HCT116 (cell line): ENCODE measurements around the gene PRLH. TPM values are rescaled to one million over a fixed set of nuclear protein-coding genes. Genes with fewer than 3 reads are reported as not detected.

Experiments
- ATAC-seq: fragments of 200-7000 bp; cut with Tn5 transposase; 2 replicates; pipeline ENCODE4 v1.9.1; 2020; ENCODE audit warnings: mild to moderate bottlenecking, moderate library complexity
- BruUV-seq: library from RNA; stranded (reverse); fragments of 400-500 nt; replicated peaks from 2 replicates; lab custom pipeline; 2021; lab: Mats Ljungman, UMichigan
- CTCF ChIA-PET: fragments of 300-600 bp; sonication (Branson Sonifier 250); formaldehyde crosslinking; loops from one replicate; lab custom pipeline; 2021; ENCODE audit warnings: antibody characterized with exemption; lab: Charles Lee
- POLR2A ChIA-PET: fragments of 300-600, 350-600 bp; sonication (Branson Sonifier 250); formaldehyde crosslinking; loops from one replicate; lab custom pipeline; 2021; ENCODE audit warnings: antibody characterized with exemption; lab: Charles Lee
- RAD21 ChIA-PET, 2 experiments: fragments of 300-600 bp; sonication (Branson Sonifier 250); formaldehyde crosslinking; loops; one replicate each; lab custom pipeline; 2023; ENCODE audit warnings: low total read pairs in 2 of 2; ENCODE audit not compliant: uncharacterized antibody in 2 of 2, unreplicated experiment in 2 of 2, low non-redundant PET in 1 of 2; lab: Charles Lee
- DNase-seq: peaks from one replicate; pipeline ENCODE4 v3.0.0-alpha.2; 2010; ENCODE audit warnings: low read depth, low spot score
- H2AFZ ChIP-seq: fragments of 200-600 bp; shearing (Covaris generic), sonication (generic); 2 replicates; pipeline ENCODE4 v1.6.1; 2017; ENCODE audit warnings: low read depth, mixed run types, mixed read lengths, antibody characterized with exemption, low read length; ENCODE audit not compliant: poor library complexity, severe bottlenecking
- H3K27ac ChIP-seq: 2 replicates; pipeline ENCODE4 v1.5.1; 2012; ENCODE audit warnings: low read depth, low read length
- H3K27me3 ChIP-seq: fragments of 200-600 bp; sonication (generic); 2 replicates; pipeline ENCODE4 v1.6.1; 2016; ENCODE audit warnings: mixed run types, low read length, mixed read lengths; ENCODE audit not compliant: insufficient read depth
- H3K36me3 ChIP-seq, 2 experiments: fragments of 200-500 bp in 1 of 2; fragments of 200-600 bp in 1 of 2; sonication (Bioruptor generic) in 1 of 2; sonication (generic) in 1 of 2; 2 replicates each; pipeline versions ENCODE4 v1.5.1 to v1.6.1; 2014 to 2016; ENCODE audit warnings: low read length in 2 of 2, inconsistent platforms in 1 of 2, mixed read lengths in 1 of 2, mixed run types in 1 of 2; ENCODE audit not compliant: insufficient read depth in 2 of 2, control insufficient read depth in 1 of 2
- H3K4me1 ChIP-seq, 2 experiments: fragments of 200-600 bp in 1 of 2; sonication (generic) in 1 of 2; 2 replicates each; pipeline versions ENCODE4 v1.5.1 to v1.6.1; 2012 to 2017; ENCODE audit warnings: low read length in 2 of 2, inconsistent platforms in 1 of 2, mild to moderate bottlenecking in 1 of 2, mixed read lengths in 1 of 2, mixed run types in 1 of 2, moderate library complexity in 1 of 2; ENCODE audit not compliant: insufficient read depth in 2 of 2, control insufficient read depth in 1 of 2
- H3K4me2 ChIP-seq: fragments of 200-600 bp; sonication (generic); 2 replicates; pipeline ENCODE4 v1.6.1; 2017; ENCODE audit warnings: mixed run types, low read length, mixed read lengths
- H3K4me3 ChIP-seq, 2 experiments: fragments of 200-600 bp in 1 of 2; sonication (generic) in 1 of 2; replicated peaks in 1 of 2; 2 replicates each; pipeline ENCODE4 v1.5.1; 2011 to 2016; ENCODE audit warnings: low read length in 2 of 2, control low read depth in 1 of 2, low read depth in 1 of 2, mild to moderate bottlenecking in 1 of 2, mixed read lengths in 1 of 2, mixed run types in 1 of 2
- H3K79me2 ChIP-seq: fragments of 200-600 bp; sonication (generic); 2 replicates; pipeline ENCODE4 v1.6.1; 2017; ENCODE audit warnings: mild to moderate bottlenecking, mixed run types, low read length, moderate library complexity, mixed read lengths; ENCODE audit not compliant: insufficient read depth
- H3K9ac ChIP-seq: fragments of 200-600 bp; sonication (generic); 2 replicates; pipeline ENCODE4 v1.6.1; 2016; ENCODE audit warnings: low read length, mixed read lengths
- H3K9me2 ChIP-seq: fragments of 200-600 bp; sonication (generic), shearing (Covaris generic); 2 replicates; pipeline ENCODE4 v1.6.1; 2017; ENCODE audit warnings: mixed run types, mild to moderate bottlenecking, moderate library complexity; ENCODE audit not compliant: insufficient read depth
- H3K9me3 ChIP-seq, 2 experiments: fragments of 200-500 bp in 1 of 2; fragments of 200-600 bp in 1 of 2; sonication (Bioruptor generic) in 1 of 2; sonication (generic) in 1 of 2; 2 replicates each; pipeline ENCODE4 v1.6.1; 2014 to 2017; ENCODE audit warnings: low read length in 2 of 2, mixed read lengths in 2 of 2, inconsistent platforms in 1 of 2, low read depth in 1 of 2, mild to moderate bottlenecking in 1 of 2, mixed run types in 1 of 2, moderate library complexity in 1 of 2; ENCODE audit not compliant: control insufficient read depth in 1 of 2, insufficient read depth in 1 of 2
- H4K20me1 ChIP-seq: fragments of 200-600 bp; sonication (generic), shearing (Covaris generic); 2 replicates; pipeline ENCODE4 v1.6.1; 2017; ENCODE audit warnings: mixed run types, mild to moderate bottlenecking, moderate library complexity; ENCODE audit not compliant: insufficient read depth
- CBX3 ChIP-seq: IDR thresholded peaks from 2 replicates; pipeline ENCODE4 v1.6.1; 2012; ENCODE audit warnings: low read depth
- CEBPB ChIP-seq: IDR thresholded peaks from 2 replicates; pipeline ENCODE4 v1.6.1; 2012; ENCODE audit warnings: low read depth
- FOSL1 ChIP-seq: IDR thresholded peaks from 2 replicates; pipeline ENCODE4 v1.6.1; 2012; ENCODE audit warnings: low read depth
- JUND ChIP-seq: IDR thresholded peaks from 2 replicates; pipeline ENCODE4 v1.6.1; 2012
- POLR2AphosphoS5 ChIP-seq: IDR thresholded peaks from 2 replicates; pipeline ENCODE4 v1.6.1; 2011; ENCODE audit warnings: mild to moderate bottlenecking, low read depth, low read length, moderate library complexity
- SP1 ChIP-seq: IDR thresholded peaks from 2 replicates; pipeline ENCODE4 v1.6.1; 2012; ENCODE audit warnings: low read depth
- SRF ChIP-seq: IDR thresholded peaks from 2 replicates; pipeline ENCODE4 v1.6.1; 2012; ENCODE audit warnings: low read depth
- TCF7L2 ChIP-seq: IDR thresholded peaks from 2 replicates; pipeline ENCODE4 v1.7.0; 2011; ENCODE audit warnings: borderline replicate concordance, inconsistent platforms; ENCODE audit not compliant: insufficient read depth, insufficient read length; ENCODE audit errors: extremely low read depth
- ZFX ChIP-seq: fragments of 450-650 bp; IDR thresholded peaks from 2 replicates; pipeline ENCODE4 v1.6.1; 2017
- ZNF274 ChIP-seq: fragments of 200-500 bp; sonication (Bioruptor generic); IDR thresholded peaks from 2 replicates; pipeline ENCODE4 v1.6.1; 2014; ENCODE audit warnings: mild to moderate bottlenecking, low read depth, low read length, inconsistent platforms
- intact Hi-C: fragments of 100-400 bp; cut with micrococcal nuclease; formaldehyde crosslinking; loops from 2 replicates; pipeline ENCODE4 v1.10.0; 2022
- total RNA-seq: library from RNA; stranded (reverse); gene quantifications from one replicate; pipeline ENCODE4 v1.2.1, GENCODE V29; 2021; ENCODE audit not compliant: unreplicated experiment
- TF ChIP-seq, protein P1 (sequence below): IDR thresholded peaks from 2 replicates; pipeline ENCODE4 v1.6.1; 2011; ENCODE audit warnings: mild to moderate bottlenecking, low read length, moderate library complexity; ENCODE audit not compliant: insufficient replicate concordance; ENCODE audit errors: extremely low read depth
- TF ChIP-seq, protein P2 (sequence below): IDR thresholded peaks from 2 replicates; pipeline ENCODE4 v1.6.1; 2012

The PRLH gene
- total RNA-seq, 1 experiment from 2014 or later: not detected

DNA sequence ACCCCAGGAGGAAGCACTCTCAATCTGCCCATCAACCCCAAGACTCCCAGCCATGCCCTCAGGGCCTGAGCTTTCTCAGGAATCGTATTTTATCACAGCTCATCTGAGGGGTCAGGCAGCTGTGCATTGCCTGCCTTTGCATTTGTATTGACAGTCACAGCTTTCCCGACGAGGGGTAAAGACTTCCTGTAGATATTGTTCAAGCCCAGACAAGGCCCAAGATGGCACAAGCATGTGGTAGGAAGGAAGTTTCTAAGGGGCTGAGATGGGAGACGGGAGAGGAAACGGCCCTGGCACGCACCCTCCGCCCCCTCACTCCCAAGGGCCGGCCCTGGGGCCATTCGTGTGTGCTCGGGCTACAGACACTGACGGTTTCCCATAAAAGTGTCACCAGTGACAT is 34.2 kb upstream of the PRLH start (continued):
- TF ChIP-seq, protein P1, sequence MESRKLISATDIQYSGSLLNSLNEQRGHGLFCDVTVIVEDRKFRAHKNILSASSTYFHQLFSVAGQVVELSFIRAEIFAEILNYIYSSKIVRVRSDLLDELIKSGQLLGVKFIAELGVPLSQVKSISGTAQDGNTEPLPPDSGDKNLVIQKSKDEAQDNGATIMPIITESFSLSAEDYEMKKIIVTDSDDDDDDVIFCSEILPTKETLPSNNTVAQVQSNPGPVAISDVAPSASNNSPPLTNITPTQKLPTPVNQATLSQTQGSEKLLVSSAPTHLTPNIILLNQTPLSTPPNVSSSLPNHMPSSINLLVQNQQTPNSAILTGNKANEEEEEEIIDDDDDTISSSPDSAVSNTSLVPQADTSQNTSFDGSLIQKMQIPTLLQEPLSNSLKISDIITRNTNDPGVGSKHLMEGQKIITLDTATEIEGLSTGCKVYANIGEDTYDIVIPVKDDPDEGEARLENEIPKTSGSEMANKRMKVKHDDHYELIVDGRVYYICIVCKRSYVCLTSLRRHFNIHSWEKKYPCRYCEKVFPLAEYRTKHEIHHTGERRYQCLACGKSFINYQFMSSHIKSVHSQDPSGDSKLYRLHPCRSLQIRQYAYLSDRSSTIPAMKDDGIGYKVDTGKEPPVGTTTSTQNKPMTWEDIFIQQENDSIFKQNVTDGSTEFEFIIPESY: no peak
- TF ChIP-seq TCF7L2 (no peak), SP1 (no peak), CEBPB (no peak), ZFX (no peak), SRF (no peak)

DNA sequence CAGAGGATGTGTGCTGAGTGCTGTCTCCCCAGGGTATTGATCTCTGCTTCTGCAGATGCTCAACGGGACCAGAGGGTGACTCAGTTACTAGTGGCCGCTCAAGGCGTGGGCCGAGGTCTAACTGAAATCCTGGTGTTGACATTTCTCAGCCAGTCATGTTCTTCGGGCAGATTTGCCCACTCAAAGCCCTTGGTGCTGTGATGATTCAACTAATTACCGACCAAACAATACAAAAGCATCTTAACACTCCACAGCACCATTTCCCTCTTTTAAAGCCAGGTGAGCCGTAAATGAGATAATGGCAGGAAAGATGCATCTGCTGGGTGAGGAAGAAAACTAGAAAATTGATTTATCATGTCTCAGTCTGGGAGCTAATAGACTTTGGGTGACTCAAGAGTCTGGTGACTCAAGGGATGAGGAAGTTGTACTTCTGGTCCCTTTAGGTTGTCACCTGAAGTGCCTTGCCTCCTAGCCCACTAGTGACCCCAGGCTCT is 32.7 kb upstream of the PRLH start:
- no peaks in the 10 kb centered on the region for H3K79me2 ChIP-seq
- intact Hi-C loops: no loop called here
- H2AFZ ChIP-seq: no peak overlapping the region
- no peak overlapping the region for H3K4me3 ChIP-seq
- no peak overlapping the region for H3K4me2 ChIP-seq
- no peaks in the 10 kb centered on the region for H3K9me2 ChIP-seq
- ATAC-seq (no peak), DNase-seq (no peak)
- BruUV-seq: no TSS peak
- peaks cover 8 to 46% of the 10 kb centered on the region in 2 experiments; a peak in 3 of 4 replicates for H3K36me3 ChIP-seq
- H3K27me3 ChIP-seq: no peaks in the 10 kb centered on the region
- CTCF ChIA-PET: interaction anchor here (1.6 kb wide), 1 partner anchor 21 kb away, joined by 5 read pairs; no protein-coding TSS in a partner anchor
- RAD21 ChIA-PET: no interaction called here
- POLR2A ChIA-PET: no interaction called here
- no peaks in the 10 kb centered on the region for H3K9me3 ChIP-seq
- no peaks in the 10 kb centered on the region for H3K4me1 ChIP-seq
- no peaks in the 10 kb centered on the region for H4K20me1 ChIP-seq
- no peak overlapping the region for H3K27ac ChIP-seq
- TF ChIP-seq, protein P1: no peak
- no peak for TF ChIP-seq FOSL1
- no peak for TF ChIP-seq SRF
- no peak for TF ChIP-seq ZNF274
- TF ChIP-seq JUND: no peak
- no peak for TF ChIP-seq TCF7L2
- TF ChIP-seq, protein P2, sequence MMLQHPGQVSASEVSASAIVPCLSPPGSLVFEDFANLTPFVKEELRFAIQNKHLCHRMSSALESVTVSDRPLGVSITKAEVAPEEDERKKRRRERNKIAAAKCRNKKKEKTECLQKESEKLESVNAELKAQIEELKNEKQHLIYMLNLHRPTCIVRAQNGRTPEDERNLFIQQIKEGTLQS: no peak
- TF ChIP-seq CBX3: no peak
- no peak for TF ChIP-seq POLR2AphosphoS5
- H3K9ac ChIP-seq: no peak overlapping the region
